ENCODE measurements around the gene RGS7. TPM values are rescaled to one million over a fixed set of nuclear protein-coding genes. Genes with fewer than 3 reads are reported as not detected.

RGS7 gene
- total RNA-seq, 1 donor from 2014 or later: 2.5 TPM

DNA sequence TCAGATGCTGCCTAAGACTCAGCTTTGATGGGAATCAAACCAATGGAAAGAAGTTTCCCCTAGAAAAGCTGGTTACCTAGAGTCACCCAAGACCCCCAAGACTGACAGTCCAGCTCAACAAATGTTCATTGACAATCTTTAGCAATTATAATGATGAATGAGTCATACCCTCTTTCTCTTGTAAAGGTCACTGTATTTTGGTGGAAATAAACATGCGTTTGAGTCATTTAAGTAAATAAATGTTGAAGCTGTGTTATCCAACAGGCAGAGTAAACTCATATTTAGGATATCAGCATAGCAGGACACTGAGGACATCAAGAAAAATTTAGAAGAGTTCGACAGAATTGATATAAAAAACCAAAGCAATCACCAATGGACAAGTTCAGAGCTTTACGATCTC is 295.9 kb downstream of the RGS7 start:
- Mint-ChIP-seq H3K27ac (no peak overlapping the region), H3K27me3 (no peaks in the 10 kb centered on the region), H3K36me3 (no peaks in the 10 kb centered on the region), H3K9me3 (no peaks in the 10 kb centered on the region), H3K4me3 (no peak overlapping the region), H3K4me1 (ENCODE audit: unreplicated experiment) (no peaks in the 10 kb centered on the region)
- no peak for DNase-seq (ENCODE audit: extremely low spot score, unreplicated experiment)
- TF ChIP-seq, protein P1, sequence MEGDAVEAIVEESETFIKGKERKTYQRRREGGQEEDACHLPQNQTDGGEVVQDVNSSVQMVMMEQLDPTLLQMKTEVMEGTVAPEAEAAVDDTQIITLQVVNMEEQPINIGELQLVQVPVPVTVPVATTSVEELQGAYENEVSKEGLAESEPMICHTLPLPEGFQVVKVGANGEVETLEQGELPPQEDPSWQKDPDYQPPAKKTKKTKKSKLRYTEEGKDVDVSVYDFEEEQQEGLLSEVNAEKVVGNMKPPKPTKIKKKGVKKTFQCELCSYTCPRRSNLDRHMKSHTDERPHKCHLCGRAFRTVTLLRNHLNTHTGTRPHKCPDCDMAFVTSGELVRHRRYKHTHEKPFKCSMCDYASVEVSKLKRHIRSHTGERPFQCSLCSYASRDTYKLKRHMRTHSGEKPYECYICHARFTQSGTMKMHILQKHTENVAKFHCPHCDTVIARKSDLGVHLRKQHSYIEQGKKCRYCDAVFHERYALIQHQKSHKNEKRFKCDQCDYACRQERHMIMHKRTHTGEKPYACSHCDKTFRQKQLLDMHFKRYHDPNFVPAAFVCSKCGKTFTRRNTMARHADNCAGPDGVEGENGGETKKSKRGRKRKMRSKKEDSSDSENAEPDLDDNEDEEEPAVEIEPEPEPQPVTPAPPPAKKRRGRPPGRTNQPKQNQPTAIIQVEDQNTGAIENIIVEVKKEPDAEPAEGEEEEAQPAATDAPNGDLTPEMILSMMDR (conservative IDR thresholded peaks at IDR 0.05): no peak

DNA sequence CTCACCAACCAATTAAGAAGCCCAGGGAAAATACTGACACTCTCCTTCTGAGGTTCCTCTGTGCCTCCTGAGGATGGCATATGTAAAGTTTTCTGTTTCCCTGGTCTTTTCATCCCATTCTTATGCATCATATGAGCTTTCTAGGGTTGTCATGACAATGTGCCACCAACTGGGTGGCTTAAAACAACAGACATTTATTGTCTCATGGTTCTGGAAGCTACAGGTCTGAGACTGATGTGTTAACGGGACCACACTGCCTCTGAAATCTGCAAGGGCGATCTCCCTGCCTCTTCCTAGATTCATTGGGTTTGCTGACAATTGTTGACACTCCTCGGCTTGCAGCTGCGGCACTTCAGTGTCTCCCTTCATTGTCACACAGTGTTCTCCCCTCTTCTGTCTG is 308.4 kb downstream of the RGS7 start:
- Mint-ChIP-seq H3K4me3 (no peak overlapping the region), H3K4me1 (ENCODE audit: unreplicated experiment) (no peaks in the 10 kb centered on the region), H3K27ac (no peak overlapping the region), H3K27me3 (no peaks in the 10 kb centered on the region), H3K9me3 (no peaks in the 10 kb centered on the region), H3K36me3 (no peaks in the 10 kb centered on the region)
- TF ChIP-seq, protein P1 (conservative IDR thresholded peaks at IDR 0.05): no peak
- no peak for DNase-seq (ENCODE audit: extremely low spot score, unreplicated experiment)

GRCh38 chr1:241045659-241046058 is 311.3 kb downstream of the RGS7 start:
- TF ChIP-seq, protein P1 (conservative IDR thresholded peaks at IDR 0.05): no peak

DNA sequence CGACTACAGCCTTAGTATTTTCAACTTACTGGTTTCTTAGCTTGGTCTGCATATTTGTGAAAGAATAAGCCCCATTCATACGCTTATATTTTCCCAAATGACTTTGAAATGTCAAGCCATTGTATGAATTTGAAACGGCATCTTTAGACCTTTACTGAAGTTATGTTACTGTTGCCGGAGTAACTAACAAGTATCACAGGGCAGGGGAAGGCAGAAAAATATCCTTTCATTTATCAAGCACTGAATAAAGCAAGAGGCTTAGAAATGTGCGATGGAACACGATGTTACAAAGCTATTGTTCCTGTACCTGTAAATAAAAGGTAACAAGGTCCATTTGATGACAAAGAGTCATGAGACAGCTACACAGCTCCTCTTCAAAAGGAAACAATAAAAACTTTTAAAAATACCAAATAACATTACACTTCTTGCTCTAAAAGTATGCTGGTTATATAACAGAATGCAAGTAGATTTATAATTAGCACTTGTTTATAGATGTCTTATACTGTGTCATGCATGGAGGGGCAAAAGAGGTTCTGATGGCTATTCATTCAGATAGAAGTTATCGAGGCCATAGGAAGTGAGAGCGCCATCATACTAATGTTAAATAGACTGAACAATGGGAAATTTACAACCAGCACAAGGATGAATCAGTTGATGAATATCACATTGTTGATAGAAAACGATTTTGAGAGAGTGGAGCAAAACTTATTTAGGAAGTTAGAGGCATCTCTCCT is 322.6 kb downstream of the RGS7 start:
- no peak for DNase-seq (ENCODE audit: extremely low spot score, unreplicated experiment)
- Mint-ChIP-seq H3K9me3 (no peaks in the 10 kb centered on the region), H3K27ac (no peak overlapping the region), H3K27me3 (no peaks in the 10 kb centered on the region), H3K36me3 (no peaks in the 10 kb centered on the region), H3K4me3 (no peak overlapping the region), H3K4me1 (ENCODE audit: unreplicated experiment) (no peaks in the 10 kb centered on the region)
- TF ChIP-seq, protein P1 (conservative IDR thresholded peaks at IDR 0.05): no peak

More at GRCh38 chr1:241045659-241046058, 311.3 kb downstream of the RGS7 start:
- no peak for DNase-seq (ENCODE audit: extremely low spot score, unreplicated experiment)
- no peak overlapping the region for H3K4me3 Mint-ChIP-seq
- H3K27ac Mint-ChIP-seq: no peak overlapping the region
- no peaks in the 10 kb centered on the region for H3K36me3 Mint-ChIP-seq
- no peaks in the 10 kb centered on the region for H3K9me3 Mint-ChIP-seq
- H3K27me3 Mint-ChIP-seq: no peaks in the 10 kb centered on the region
- no peaks in the 10 kb centered on the region for H3K4me1 Mint-ChIP-seq (ENCODE audit: unreplicated experiment)

- no peaks in the 10 kb centered on the region for H3K9me3 Mint-ChIP-seq
- DNase-seq (ENCODE audit: extremely low spot score, unreplicated experiment): no peak
- H3K4me1 Mint-ChIP-seq (ENCODE audit: unreplicated experiment): no peaks in the 10 kb centered on the region
- H3K36me3 Mint-ChIP-seq: no peaks in the 10 kb centered on the region
- no peak overlapping the region for H3K4me3 Mint-ChIP-seq
- TF ChIP-seq, protein P1 (conservative IDR thresholded peaks at IDR 0.05): no peak
- no peak overlapping the region for H3K27ac Mint-ChIP-seq
- H3K27me3 Mint-ChIP-seq: no peaks in the 10 kb centered on the region
These were observed 332.2 kb downstream of the RGS7 start for GRCh38 chr1:241024834-241025233.
